DMS79 treated with DMSO at 0.1 percent for 48 hours (cell line): Measurements from ENCODE around the gene IL22RA2.
A peak's percentile ranks its signal among the peaks of the same experiment; 100 is the strongest.

Source experiments
- DNase-seq: peaks from one replicate; lab custom pipeline; 2025; lab: John Stamatoyannopoulos, UW

Gene IL22RA2

DNA sequence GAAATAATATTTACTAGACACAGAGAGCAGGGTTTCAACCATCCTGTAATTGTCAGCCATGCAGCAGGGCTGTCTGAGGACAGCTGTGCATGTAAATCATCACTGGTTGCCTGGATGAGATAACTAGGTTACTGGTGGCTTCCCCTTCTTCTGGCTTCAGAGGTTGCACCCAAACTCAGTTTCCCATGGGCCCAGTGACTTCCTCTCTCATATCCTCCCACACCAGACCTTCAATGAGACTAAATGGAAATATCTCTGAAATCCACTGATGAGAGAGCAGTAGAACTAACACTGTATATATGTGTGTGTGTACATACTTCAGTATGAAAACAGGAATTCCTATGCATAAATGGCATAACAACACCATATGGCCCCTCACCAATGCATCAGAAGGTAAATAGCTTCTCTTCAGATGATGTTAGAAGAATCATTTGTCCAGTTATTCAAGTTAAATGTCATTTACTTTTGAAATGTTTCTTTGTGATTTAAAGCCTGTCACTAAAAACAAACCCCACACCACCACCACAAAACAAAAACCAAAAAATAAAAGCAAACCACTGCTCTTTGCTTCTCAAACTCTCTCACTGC is 77.7 kb downstream of the IL22RA2 start:
- no peak for DNase-seq

DNA sequence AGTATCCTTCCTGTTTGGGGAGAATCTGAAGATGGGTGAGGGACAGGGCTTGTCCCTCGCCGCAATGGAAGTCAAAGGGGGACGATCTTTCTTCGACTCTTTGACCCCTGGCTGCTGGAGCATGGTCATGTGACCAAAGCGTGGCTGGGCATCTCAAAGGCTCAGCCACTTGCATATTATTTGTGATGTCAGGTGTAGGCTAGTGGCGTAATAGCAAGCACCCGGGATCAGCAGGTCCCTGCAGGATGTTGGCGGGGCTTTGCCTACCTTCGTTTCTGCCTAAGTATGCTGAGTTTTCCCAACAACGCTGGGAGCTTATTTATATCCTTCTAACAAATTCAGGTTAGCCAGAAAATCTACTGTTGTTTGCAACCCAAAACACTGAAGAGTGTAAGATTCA is 78.4 kb downstream of the IL22RA2 start:
- DNase-seq, result no peak

DNA sequence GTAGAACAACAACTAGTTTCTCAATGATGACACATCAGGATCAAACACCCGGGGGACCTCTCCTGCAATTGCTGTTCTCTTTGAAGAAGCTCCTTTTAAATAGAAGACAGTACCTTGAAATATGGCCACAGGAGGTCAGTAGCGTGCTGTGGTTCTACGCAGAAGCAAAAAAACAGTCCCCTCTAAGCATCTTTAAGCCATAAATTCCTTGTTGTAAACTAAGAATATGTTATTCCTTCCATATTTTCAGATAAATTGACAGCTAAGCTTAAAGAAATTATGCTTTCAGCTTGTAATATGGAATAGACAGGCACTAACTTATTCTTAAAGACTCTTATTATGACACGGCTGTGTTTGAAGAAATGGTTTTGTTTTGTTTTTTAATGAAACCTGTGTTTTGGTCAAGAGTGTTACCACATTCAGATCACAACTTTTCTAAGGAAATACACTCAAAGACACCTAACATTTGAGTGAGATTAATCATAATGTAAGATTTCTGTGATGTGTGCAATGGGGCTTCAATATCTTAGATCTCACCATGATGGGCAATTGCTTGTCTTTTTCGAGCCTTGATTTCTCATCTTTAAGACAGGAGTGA is 78.9 kb downstream of the IL22RA2 start:
- peak; percentile 61 for DNase-seq
